Measurements from ENCODE around the gene SLC6A6. TPM values are rescaled to one million over a fixed set of nuclear protein-coding genes. Genes with fewer than 3 reads are reported as not detected.

SLC6A6 gene
- total and polyA plus RNA-seq, 2 donors (not counting 1 experiment from before 2014, with no cell fraction given), result 8.9 to 24.0 TPM

DNA sequence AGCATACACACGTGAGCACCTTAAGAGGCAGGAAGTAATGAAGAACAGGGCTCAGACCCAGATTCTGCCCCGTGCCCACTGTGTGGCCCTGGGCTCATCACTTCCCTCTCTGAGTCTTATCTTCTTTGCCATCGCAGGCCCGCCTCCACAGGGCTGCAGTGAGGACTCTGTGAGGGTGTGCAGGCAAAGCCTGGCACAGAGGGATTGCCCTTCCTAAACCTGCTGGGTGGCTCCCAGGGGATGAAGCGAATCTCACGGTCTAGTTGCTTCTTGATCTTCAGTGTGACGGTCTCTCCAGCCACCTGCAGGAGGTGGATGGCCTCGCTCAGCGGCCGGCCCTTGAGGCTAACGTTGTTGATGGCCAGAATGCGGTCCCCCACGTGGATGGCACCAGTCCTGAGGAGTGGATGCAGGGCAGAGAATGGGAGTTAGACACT is 104.9 kb downstream of the SLC6A6 start:
- Histone ChIP-seq H2AFZ (ENCODE audit: low read length) (no peak overlapping the region), H3K36me3 (ENCODE audit: control insufficient read depth, insufficient read depth, low read length) (no peaks in the 10 kb centered on the region), H3K9me3 (ENCODE audit: control insufficient read depth, insufficient read depth, low read depth, low read length) (no peaks in the 10 kb centered on the region), H3K27me3 (ENCODE audit: control insufficient read depth, insufficient read depth, low read length) (no peaks in the 10 kb centered on the region), H3K4me2 (ENCODE audit: extremely low read depth, insufficient read depth, low read length) (no peak overlapping the region), H4K20me1 (ENCODE audit: control insufficient read depth, extremely low read depth, insufficient read depth, low read length) (no peaks in the 10 kb centered on the region), H3K79me2 (ENCODE audit: control insufficient read depth, insufficient read depth, low read length) (no peaks in the 10 kb centered on the region), H3K4me3 (replicated peaks in 1 of 4; ENCODE audit: control extremely low read depth in 1 of 4, insufficient read depth in 1 of 4, low read depth in 3 of 4, low read length in 4 of 4) (no peak overlapping the region), H3K4me1 (ENCODE audit: control insufficient read depth, extremely low read depth, insufficient read depth, low read length) (no peaks in the 10 kb centered on the region), H3K9ac (ENCODE audit: insufficient read depth, low read length) (no peak overlapping the region), H3K27ac (ENCODE audit: insufficient read depth, low read length) (no peak overlapping the region)
- TF ChIP-seq EZH2 (IDR thresholded peaks at IDR 0.05; ENCODE audit: low read length, missing control alignments), result no peak
- TF ChIP-seq, protein P1, sequence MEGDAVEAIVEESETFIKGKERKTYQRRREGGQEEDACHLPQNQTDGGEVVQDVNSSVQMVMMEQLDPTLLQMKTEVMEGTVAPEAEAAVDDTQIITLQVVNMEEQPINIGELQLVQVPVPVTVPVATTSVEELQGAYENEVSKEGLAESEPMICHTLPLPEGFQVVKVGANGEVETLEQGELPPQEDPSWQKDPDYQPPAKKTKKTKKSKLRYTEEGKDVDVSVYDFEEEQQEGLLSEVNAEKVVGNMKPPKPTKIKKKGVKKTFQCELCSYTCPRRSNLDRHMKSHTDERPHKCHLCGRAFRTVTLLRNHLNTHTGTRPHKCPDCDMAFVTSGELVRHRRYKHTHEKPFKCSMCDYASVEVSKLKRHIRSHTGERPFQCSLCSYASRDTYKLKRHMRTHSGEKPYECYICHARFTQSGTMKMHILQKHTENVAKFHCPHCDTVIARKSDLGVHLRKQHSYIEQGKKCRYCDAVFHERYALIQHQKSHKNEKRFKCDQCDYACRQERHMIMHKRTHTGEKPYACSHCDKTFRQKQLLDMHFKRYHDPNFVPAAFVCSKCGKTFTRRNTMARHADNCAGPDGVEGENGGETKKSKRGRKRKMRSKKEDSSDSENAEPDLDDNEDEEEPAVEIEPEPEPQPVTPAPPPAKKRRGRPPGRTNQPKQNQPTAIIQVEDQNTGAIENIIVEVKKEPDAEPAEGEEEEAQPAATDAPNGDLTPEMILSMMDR (conservative IDR thresholded peaks at IDR 0.05 in 1 of 2, IDR thresholded peaks at IDR 0.05 in 1 of 2; ENCODE audit: low read depth in 1 of 2, low read length in 2 of 2), result no peak
- DNase-seq (ENCODE audit: low read depth in 2 of 2), result no peak

DNA sequence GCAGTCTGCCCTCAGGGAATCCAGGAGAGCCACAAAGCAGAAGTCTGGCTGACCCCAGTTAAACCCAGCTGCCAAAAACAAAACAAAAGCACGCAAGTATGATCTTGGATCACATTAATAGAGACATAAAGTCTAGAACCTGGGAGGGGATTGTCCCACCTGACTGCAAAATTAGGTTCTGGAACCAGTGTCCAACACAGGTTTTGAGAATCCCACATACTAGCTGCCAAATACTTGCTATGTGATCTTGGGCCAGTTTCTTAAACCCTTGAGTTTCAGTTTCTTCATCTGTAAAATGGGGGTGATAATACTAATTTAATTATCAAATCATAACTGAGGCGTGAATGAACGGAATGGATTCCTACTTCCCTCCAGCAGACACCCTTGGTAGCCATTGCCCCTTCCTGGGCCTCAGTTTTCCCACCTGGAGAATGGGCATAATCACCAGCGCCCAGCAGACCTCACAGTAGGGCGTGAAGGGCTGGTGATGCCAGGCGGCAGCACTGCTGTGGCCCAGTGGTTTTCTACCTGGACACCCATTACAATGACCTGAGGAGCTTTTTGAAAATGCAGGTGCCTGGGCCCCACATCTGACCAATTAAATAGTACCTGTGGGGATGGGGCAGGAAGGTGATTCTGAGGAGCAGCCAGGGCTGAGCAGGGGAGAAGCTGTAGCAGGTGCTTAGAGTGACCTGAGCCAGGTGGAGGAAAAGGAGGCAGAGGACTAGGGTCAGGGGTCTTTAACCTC is 105.5 kb downstream of the SLC6A6 start:
- Histone ChIP-seq H3K36me3 (ENCODE audit: control insufficient read depth, insufficient read depth, low read length) (no peaks in the 10 kb centered on the region), H3K4me2 (ENCODE audit: extremely low read depth, insufficient read depth, low read length) (no peak overlapping the region), H3K79me2 (ENCODE audit: control insufficient read depth, insufficient read depth, low read length) (no peaks in the 10 kb centered on the region), H3K9me3 (ENCODE audit: control insufficient read depth, insufficient read depth, low read depth, low read length) (no peaks in the 10 kb centered on the region), H3K27ac (ENCODE audit: insufficient read depth, low read length) (no peak overlapping the region), H3K4me3 (replicated peaks in 1 of 4; ENCODE audit: control extremely low read depth in 1 of 4, insufficient read depth in 1 of 4, low read depth in 3 of 4, low read length in 4 of 4) (no peak overlapping the region), H3K27me3 (ENCODE audit: control insufficient read depth, insufficient read depth, low read length) (no peaks in the 10 kb centered on the region), H4K20me1 (ENCODE audit: control insufficient read depth, extremely low read depth, insufficient read depth, low read length) (no peaks in the 10 kb centered on the region), H3K4me1 (ENCODE audit: control insufficient read depth, extremely low read depth, insufficient read depth, low read length) (no peaks in the 10 kb centered on the region), H3K9ac (ENCODE audit: insufficient read depth, low read length) (no peak overlapping the region), H2AFZ (ENCODE audit: low read length) (no peak overlapping the region)
- TF ChIP-seq, protein P1 (conservative IDR thresholded peaks at IDR 0.05 in 1 of 2, IDR thresholded peaks at IDR 0.05 in 1 of 2; ENCODE audit: low read depth in 1 of 2, low read length in 2 of 2), result no peak
- TF ChIP-seq EZH2 (IDR thresholded peaks at IDR 0.05; ENCODE audit: low read length, missing control alignments), result no peak
- DNase-seq (ENCODE audit: low read depth in 2 of 2), result no peak

DNA sequence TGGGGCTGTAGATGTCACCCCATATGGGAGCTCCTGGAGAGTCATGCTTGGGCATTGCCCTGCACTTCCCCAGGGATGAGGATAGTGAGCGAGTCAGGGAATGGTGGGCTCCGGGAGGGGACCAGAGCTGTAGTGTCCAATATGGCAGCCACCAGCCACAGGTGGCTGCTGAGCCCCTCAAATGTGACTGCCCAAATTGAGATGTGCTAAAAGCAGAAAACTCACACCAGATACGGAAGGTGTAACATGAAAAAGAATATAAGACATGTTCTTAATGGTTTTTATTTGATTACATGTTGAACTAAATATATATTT is 106.1 kb downstream of the SLC6A6 start:
- Histone ChIP-seq H2AFZ (ENCODE audit: low read length) (no peak overlapping the region), H3K9me3 (ENCODE audit: control insufficient read depth, insufficient read depth, low read depth, low read length) (no peaks in the 10 kb centered on the region), H3K27me3 (ENCODE audit: control insufficient read depth, insufficient read depth, low read length) (no peaks in the 10 kb centered on the region), H4K20me1 (ENCODE audit: control insufficient read depth, extremely low read depth, insufficient read depth, low read length) (no peaks in the 10 kb centered on the region), H3K79me2 (ENCODE audit: control insufficient read depth, insufficient read depth, low read length) (no peaks in the 10 kb centered on the region), H3K27ac (ENCODE audit: insufficient read depth, low read length) (no peak overlapping the region), H3K4me3 (replicated peaks in 1 of 4; ENCODE audit: control extremely low read depth in 1 of 4, insufficient read depth in 1 of 4, low read depth in 3 of 4, low read length in 4 of 4) (no peak overlapping the region), H3K36me3 (ENCODE audit: control insufficient read depth, insufficient read depth, low read length) (no peaks in the 10 kb centered on the region), H3K9ac (ENCODE audit: insufficient read depth, low read length) (no peak overlapping the region), H3K4me1 (ENCODE audit: control insufficient read depth, extremely low read depth, insufficient read depth, low read length) (no peaks in the 10 kb centered on the region), H3K4me2 (ENCODE audit: extremely low read depth, insufficient read depth, low read length) (no peak overlapping the region)
- no peak for DNase-seq (ENCODE audit: low read depth in 2 of 2)
- TF ChIP-seq EZH2 (IDR thresholded peaks at IDR 0.05; ENCODE audit: low read length, missing control alignments), result no peak
- TF ChIP-seq, protein P1 (conservative IDR thresholded peaks at IDR 0.05 in 1 of 2, IDR thresholded peaks at IDR 0.05 in 1 of 2; ENCODE audit: low read depth in 1 of 2, low read length in 2 of 2), result no peak
